Keratinocyte (primary cell): Measurements from ENCODE around the gene MTA3. TPM values are rescaled to one million over a fixed set of nuclear protein-coding genes. Genes with fewer than 3 reads are reported as not detected.

Experiments
- DNase-seq: peaks from one replicate; pipeline ENCODE4 v3.0.0-alpha.2; 2011; ENCODE audit warnings: low read depth, missing footprints, low spot score
- FAIRE-seq: peaks from 2 replicates; lab custom pipeline; 2011; peaks lifted over from hg19 to GRCh38; lab: Jason Lieb, UNC
- H2AFZ ChIP-seq: 2 replicates; pipeline ENCODE4 v1.6.0; 2012; ENCODE audit warnings: low read length, control low read depth, inconsistent platforms; ENCODE audit not compliant: control insufficient read depth
- H3K27ac ChIP-seq: 2 replicates; pipeline ENCODE4 v1.5.1; 2011; ENCODE audit warnings: low read length; ENCODE audit not compliant: control insufficient read depth, insufficient read depth
- H3K27me3 ChIP-seq: 3 replicates; pipeline ENCODE4 v1.6.0; 2011; ENCODE audit warnings: low read length; ENCODE audit not compliant: control insufficient read depth, insufficient read depth; ENCODE audit errors: extremely low read depth
- H3K36me3 ChIP-seq, 2 experiments: 2 replicates in 1 of 2; 3 replicates in 1 of 2; pipeline ENCODE4 v1.5.1; 2011; ENCODE audit warnings: low read length in 2 of 2, mild to moderate bottlenecking in 1 of 2; ENCODE audit not compliant: control insufficient read depth in 2 of 2, insufficient read depth in 2 of 2; ENCODE audit errors: extremely low read depth in 1 of 2
- H3K4me1 ChIP-seq: 3 replicates; pipeline ENCODE4 v1.5.1; 2011; ENCODE audit warnings: low read length; ENCODE audit not compliant: control insufficient read depth, insufficient read depth; ENCODE audit errors: extremely low read depth
- H3K4me2 ChIP-seq: 3 replicates; pipeline ENCODE4 v1.6.0; 2011; ENCODE audit warnings: low read depth, low read length; ENCODE audit not compliant: control insufficient read depth, insufficient read depth; ENCODE audit errors: extremely low read depth
- H3K4me3 ChIP-seq, 3 experiments: fragments of 200-600 bp in 1 of 3; sonication (generic) in 1 of 3; 2 replicates in 2 of 3; 3 replicates in 1 of 3; pipeline ENCODE4 v1.5.1; 2011 to 2016; ENCODE audit warnings: low read length in 3 of 3, mild to moderate bottlenecking in 3 of 3, control low read depth in 2 of 3, inconsistent platforms in 1 of 3, low read depth in 1 of 3, mixed read lengths in 1 of 3, mixed run types in 1 of 3, moderate library complexity in 1 of 3; ENCODE audit not compliant: control insufficient read depth in 2 of 3, insufficient read depth in 2 of 3; ENCODE audit errors: extremely low read depth in 1 of 3
- H3K79me2 ChIP-seq: 2 replicates; pipeline ENCODE4 v1.6.0; 2012; ENCODE audit warnings: low read length; ENCODE audit not compliant: control insufficient read depth, insufficient read depth
- H3K9ac ChIP-seq: 3 replicates; pipeline ENCODE4 v1.6.0; 2011; ENCODE audit warnings: low read length; ENCODE audit not compliant: control insufficient read depth, insufficient read depth; ENCODE audit errors: extremely low read depth
- H3K9me1 ChIP-seq: 3 replicates; pipeline ENCODE4 v1.6.0; 2011; ENCODE audit warnings: low read length; ENCODE audit not compliant: control insufficient read depth, insufficient read depth; ENCODE audit errors: extremely low read depth
- H3K9me3 ChIP-seq: 2 replicates; pipeline ENCODE4 v1.5.1; 2012; ENCODE audit warnings: low read depth, low read length; ENCODE audit not compliant: control insufficient read depth
- H4K20me1 ChIP-seq: 3 replicates; pipeline ENCODE4 v1.6.0; 2011; ENCODE audit warnings: low read length; ENCODE audit not compliant: control insufficient read depth, insufficient read depth; ENCODE audit errors: extremely low read depth
- CTCF ChIP-seq, 3 experiments: IDR thresholded peaks in 1 of 3; conservative IDR thresholded peaks in 1 of 3; optimal IDR thresholded peaks in 1 of 3; 2 replicates in 2 of 3; 3 replicates in 1 of 3; pipeline versions ENCODE3 to v1.5.1; 2011; ENCODE audit warnings: low read length in 3 of 3, mild to moderate bottlenecking in 3 of 3, moderate library complexity in 2 of 3, control low read depth in 1 of 3, inconsistent platforms in 1 of 3; ENCODE audit not compliant: insufficient read depth in 2 of 3; ENCODE audit errors: extremely low read depth in 1 of 3
- EZH2 ChIP-seq: IDR thresholded peaks from one replicate; pipeline ENCODE4 v1.6.1; 2012; ENCODE audit warnings: inconsistent platforms, mild to moderate bottlenecking, low read length, moderate library complexity
- dilution Hi-C: fragments of 300-500 bp; cut with MboI; formaldehyde crosslinking; loops from one replicate; pipeline ENCODE4 v1.7.0; 2020; ENCODE audit warnings: low sequenced_read_pairs; ENCODE audit not compliant: extremely low pct_ligation_motif_present
- polyA plus RNA-seq, 5 experiments: library from polyadenylated mRNA; depleted of rRNA in 3 of 5; stranded (reverse) in 3 of 5; stranded (forward) in 1 of 5; unstranded in 1 of 5; fragments of >200 nt; gene quantifications; 1 replicate in 1 of 5; 2 replicates in 3 of 5; 3 replicates in 1 of 5; pipeline versions ENCODE4 v1.2.1 to v1.2.3, GENCODE V29; 2011 to 2012; ENCODE audit warnings: missing spikeins in 2 of 5, low read depth in 1 of 5, low replicate concordance in 1 of 5

MTA3 gene
- polyA plus RNA-seq, 1 donor (not counting 4 experiments of a cell fraction or from before 2014, with no cell fraction given): 34.3 TPM

GRCh38 chr2:42653908-42654445, 85.5 kb downstream of the MTA3 start:
- TF ChIP-seq CTCF (optimal IDR thresholded peaks at IDR 0.05 in 1 of 3, IDR thresholded peaks at IDR 0.05 in 1 of 3, conservative IDR thresholded peaks at IDR 0.05 in 1 of 3; ENCODE audit: extremely low read depth in 1 of 3, insufficient read depth in 2 of 3, low read length in 3 of 3) (no peak), EZH2 (no peak)
- Histone ChIP-seq H3K9me3 (no peaks in the 10 kb centered on the region), H3K27ac (no peak overlapping the region), H3K79me2 (no peaks in the 10 kb centered on the region), H3K9me1 (no peaks in the 10 kb centered on the region), H2AFZ (no peak overlapping the region), H3K4me2 (no peak overlapping the region), H3K4me3 (no peak overlapping the region), H4K20me1 (no peaks in the 10 kb centered on the region), H3K27me3 (no peaks in the 10 kb centered on the region), H3K9ac (no peak overlapping the region), H3K36me3 (no peaks in the 10 kb centered on the region), H3K4me1 (no peaks in the 10 kb centered on the region)
- dilution Hi-C loops: no loop called here
- DNase-seq (no peak), FAIRE-seq (no peak)

- Histone ChIP-seq H3K4me3 (no peak overlapping the region), H4K20me1 (no peaks in the 10 kb centered on the region), H2AFZ (no peak overlapping the region), H3K9ac (no peak overlapping the region), H3K79me2 (no peaks in the 10 kb centered on the region), H3K27me3 (no peaks in the 10 kb centered on the region), H3K36me3 (peaks cover 0 to 2% of the 10 kb centered on the region in 2 experiments), H3K9me3 (no peaks in the 10 kb centered on the region), H3K9me1 (no peaks in the 10 kb centered on the region), H3K4me2 (no peak overlapping the region), H3K27ac (no peak overlapping the region), H3K4me1 (no peaks in the 10 kb centered on the region)
- FAIRE-seq (no peak), DNase-seq (no peak)
- dilution Hi-C loops: no loop called here
- no peak for TF ChIP-seq CTCF (optimal IDR thresholded peaks at IDR 0.05 in 1 of 3, IDR thresholded peaks at IDR 0.05 in 1 of 3, conservative IDR thresholded peaks at IDR 0.05 in 1 of 3; ENCODE audit: extremely low read depth in 1 of 3, insufficient read depth in 2 of 3, low read length in 3 of 3)
- TF ChIP-seq EZH2: no peak
Measured at GRCh38 chr2:42658306-42658705, 89.9 kb downstream of the MTA3 start.
